ENCODE results near the gene DNLZ.

The DNLZ gene

DNA sequence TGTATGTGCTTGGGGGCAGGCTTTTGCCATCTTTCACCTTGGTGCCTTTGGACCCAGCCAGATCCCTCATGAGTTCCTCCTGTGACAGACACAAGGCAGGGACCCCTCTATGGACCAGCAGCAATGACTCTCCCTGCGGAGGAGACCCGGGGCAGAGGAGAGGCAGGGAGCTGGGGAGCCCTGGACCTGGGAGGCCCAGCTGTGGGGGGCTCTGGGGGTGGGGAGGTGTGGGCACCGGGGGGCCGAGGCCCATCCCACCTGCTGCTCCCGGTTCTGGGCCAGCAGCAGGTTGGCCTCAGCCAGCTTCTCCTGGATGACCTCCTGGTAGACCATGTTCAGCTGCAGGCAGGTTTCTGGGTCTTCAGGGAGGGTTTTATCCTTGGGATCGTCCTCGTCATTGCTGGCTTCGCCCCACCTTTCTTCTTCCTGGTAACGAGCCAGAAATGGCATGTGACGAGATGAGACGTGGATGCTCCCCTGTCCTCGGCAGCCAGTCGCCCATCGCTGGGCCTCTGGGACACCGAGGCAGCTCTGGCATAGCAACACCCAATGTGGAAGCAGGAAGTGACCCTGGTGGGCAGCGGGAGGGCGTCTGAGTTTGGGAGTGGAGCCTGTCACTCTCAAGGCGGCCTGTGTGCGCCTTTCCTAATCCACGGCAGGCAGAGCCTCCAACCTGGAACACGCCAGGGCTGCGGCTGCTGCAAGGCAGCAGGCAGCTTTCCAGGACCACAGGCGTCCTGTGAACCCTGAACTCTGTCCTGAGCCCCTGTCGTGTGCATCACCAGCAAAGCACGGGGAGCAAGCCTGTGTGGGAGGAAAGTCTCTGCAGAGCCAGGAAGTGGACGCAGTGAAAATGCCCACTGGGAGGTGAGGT lies 32.0 kb upstream of the DNLZ start:
- no peak for DNase-seq (ENCODE audit: low read depth)

DNA sequence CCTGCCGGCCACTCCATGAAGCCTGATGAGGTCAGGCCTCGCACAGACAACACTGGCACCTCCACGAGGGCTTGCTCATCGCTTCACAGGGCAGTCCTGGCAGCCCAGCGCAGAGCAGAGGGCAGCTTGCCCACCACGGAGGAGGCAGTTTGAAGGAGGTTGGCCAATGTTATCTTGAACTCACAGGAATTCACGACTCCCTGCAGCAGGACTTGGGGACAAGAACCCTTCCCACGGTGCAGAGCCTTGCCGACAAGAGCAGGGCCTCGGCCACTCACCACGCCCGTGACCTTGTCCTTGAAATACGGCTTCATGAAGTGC lies 31.4 kb upstream of the DNLZ start:
- no peak for DNase-seq (ENCODE audit: low read depth)

- DNase-seq (ENCODE audit: low read depth): no peak
Observed at GRCh38 chr9:136394312-136395019, 30.9 kb upstream of the DNLZ start.

GRCh38 chr9:136393531-136393930 lies 30.0 kb upstream of the DNLZ start:
- no peak for DNase-seq (ENCODE audit: low read depth)

DNA sequence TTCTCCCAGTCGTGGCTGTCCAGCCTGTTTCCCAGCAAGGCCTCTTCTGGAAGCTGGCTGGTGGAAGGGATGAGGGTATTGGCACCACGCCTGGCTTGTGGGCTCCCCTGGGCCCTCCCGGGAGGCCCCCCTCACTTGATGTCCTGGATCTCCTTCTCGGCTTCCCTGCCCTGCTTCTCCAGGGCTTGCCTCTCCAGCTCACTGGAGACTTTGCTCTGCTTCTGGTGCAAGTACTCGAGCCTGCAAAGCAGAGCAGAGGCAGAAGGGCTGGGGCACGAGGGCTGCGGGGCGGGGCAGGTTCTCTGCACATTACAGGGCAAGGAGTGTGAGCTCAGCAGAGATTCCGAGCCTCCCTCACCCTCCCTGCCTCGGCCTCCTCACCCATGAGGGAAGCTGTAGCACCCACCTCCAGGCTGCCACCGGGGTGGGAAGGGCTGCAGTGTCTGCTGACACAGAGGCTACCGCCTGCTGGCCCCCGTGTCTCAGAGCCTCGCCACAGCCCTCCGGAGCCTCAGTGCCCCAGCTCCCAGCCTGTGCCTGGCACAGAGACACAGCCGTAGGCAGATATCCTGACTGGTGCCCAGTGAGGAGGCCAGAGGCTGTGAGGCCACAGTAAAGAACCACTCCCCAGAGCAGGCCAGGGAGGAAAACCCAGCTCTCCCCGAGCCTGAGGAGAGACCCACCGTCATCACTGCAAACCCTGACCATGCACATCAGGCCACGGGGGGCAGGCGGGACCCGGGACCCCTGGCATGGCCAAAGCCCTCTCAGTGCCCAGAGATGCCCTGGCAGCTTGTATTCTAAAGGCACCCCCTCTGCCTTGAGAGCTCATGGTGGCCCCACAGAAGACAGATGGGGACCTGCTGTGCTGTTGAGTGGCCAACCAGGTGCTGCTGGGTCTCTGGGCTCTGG lies 29.2 kb upstream of the DNLZ start:
- DNase-seq (ENCODE audit: low read depth): no peak

- DNase-seq (ENCODE audit: low read depth): no peak
Observed at GRCh38 chr9:136391737-136392537, 28.4 kb upstream of the DNLZ start.

GRCh38 chr9:136389396-136389795 lies 25.9 kb upstream of the DNLZ start:
- DNase-seq (ENCODE audit: low read depth): no peak

DNA sequence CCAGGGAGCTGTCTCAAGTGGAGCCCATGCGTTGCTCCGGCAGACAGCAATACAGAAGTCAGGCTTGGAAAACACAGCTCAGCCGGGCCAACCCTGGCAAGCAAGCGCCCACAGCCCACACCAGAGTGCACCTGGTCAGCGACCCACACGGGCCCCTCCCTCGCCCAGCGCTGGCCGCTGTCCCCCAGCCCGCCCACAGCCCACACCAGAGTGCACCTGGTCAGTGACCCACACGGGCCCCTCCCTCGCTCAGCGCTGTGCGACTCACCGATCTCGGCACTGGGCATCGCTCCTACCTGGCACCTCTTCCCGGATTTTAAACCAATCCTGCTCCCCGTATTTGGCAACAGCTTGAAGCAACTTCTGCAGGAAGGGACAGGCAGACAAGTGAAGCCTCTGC lies 23.7 kb upstream of the DNLZ start:
- no peak for DNase-seq (ENCODE audit: low read depth)

DNA sequence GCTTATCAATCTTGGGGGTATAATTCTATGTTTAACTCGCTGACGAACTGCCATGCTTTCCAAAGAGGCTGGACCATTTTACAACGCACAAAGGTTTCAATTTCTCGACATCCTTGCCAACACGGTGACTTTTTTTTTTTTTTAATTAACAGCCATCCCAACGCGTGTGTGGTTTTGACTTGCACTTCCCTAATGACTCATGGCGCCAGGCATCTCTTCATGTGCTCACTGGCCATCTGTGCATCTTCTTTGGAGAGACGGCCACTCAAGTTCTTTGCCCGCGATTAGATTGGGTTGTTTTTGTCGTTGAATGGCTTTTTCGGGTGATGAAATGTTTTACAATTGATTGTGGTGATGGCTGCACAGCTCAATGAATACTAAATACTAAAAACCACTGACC lies 22.5 kb upstream of the DNLZ start:
- DNase-seq (ENCODE audit: low read depth): no peak

- no peak for DNase-seq (ENCODE audit: low read depth)
Observed at GRCh38 chr9:136385015-136385414, 21.5 kb upstream of the DNLZ start.

- DNase-seq (ENCODE audit: low read depth): no peak
Observed at GRCh38 chr9:136383436-136383835, 19.9 kb upstream of the DNLZ start.

DNA sequence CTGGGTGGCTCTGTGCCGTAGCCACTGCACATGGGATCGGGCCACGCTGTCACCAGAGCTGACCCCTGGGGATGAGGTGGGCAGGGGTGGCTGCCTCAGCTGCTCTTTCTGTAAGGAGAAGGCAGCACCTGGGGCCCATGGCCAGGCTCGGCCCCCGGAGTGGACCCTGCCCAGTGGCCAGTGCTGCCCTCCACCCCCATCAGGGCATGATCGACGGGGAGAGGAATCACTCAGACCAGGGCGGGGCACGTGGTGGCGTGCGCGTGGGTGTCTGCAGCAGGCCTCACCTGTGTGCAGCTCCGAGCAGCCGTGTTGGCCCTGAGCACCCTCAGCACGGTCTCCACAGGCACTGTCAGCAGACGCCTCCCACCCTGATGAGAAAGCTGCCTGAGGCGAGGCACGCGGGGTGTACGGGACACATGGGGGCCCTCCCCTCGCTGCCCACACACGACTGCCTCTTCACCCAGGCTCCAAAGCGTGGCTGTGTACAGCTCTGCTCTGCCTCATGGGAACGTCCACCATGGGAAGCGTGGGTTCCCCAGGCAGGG lies 18.5 kb upstream of the DNLZ start:
- no peak for DNase-seq (ENCODE audit: low read depth)

DNA sequence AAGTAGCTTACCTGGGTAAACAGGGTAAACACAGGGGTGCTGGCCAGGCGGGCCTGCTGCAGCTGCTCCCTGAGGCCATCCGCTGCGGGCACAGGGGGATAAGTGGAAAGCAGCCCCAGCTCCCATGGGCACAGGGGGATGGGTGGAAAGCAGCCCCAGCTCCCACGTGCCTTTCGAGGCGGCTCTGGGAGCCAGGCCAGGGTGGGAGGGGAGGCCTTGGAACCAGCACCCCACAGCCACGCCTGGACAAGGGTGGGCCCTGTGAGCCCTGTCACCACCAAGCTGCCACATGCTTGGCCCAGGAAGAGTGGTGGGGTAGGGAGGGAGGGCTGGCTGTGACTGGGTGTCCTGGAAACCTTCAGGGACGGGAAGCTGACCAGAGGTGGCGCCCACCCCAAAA lies 17.8 kb upstream of the DNLZ start:
- no peak for DNase-seq (ENCODE audit: low read depth)

DNA sequence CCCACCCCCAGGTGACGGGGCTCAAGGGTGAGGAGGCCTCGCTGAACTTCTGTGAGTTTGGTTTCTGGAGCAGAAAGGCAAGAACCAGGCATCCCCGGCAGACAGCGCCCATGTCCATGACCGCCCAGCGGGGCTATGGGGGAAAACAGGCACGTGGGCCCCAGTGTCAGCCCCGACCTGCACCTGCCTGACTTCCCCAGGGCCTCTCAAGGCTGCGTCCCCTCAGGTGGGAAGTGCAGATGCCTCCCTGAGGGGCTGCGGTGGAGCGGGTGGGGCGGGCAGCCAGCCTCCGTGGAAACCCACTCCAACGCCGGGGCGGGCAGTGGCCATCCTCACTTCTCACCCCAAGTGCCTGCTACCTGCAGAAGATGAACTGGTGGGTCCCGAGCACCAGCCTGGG lies 16.8 kb upstream of the DNLZ start:
- no peak for DNase-seq (ENCODE audit: low read depth)

- no peak for DNase-seq (ENCODE audit: low read depth)
Observed at GRCh38 chr9:136379891-136380290, 16.3 kb upstream of the DNLZ start.

GRCh38 chr9:136379401-136379800 lies 15.9 kb upstream of the DNLZ start:
- DNase-seq (ENCODE audit: low read depth): no peak

DNA sequence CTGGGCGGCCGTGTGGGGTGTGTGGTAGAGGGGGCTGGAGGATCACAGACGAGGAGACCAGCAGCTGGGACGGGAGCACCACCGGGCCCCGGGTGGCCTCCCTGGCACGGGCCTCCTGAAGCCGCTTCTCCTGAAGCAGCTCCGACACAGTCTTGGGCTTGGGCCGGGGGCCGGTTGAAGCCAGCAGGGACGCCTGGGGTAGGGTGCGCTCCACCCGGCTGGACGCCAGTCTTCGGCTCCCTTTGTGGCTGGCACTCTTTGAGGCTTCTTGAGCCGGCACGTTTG lies 15.4 kb upstream of the DNLZ start:
- no peak for DNase-seq (ENCODE audit: low read depth)

DNA sequence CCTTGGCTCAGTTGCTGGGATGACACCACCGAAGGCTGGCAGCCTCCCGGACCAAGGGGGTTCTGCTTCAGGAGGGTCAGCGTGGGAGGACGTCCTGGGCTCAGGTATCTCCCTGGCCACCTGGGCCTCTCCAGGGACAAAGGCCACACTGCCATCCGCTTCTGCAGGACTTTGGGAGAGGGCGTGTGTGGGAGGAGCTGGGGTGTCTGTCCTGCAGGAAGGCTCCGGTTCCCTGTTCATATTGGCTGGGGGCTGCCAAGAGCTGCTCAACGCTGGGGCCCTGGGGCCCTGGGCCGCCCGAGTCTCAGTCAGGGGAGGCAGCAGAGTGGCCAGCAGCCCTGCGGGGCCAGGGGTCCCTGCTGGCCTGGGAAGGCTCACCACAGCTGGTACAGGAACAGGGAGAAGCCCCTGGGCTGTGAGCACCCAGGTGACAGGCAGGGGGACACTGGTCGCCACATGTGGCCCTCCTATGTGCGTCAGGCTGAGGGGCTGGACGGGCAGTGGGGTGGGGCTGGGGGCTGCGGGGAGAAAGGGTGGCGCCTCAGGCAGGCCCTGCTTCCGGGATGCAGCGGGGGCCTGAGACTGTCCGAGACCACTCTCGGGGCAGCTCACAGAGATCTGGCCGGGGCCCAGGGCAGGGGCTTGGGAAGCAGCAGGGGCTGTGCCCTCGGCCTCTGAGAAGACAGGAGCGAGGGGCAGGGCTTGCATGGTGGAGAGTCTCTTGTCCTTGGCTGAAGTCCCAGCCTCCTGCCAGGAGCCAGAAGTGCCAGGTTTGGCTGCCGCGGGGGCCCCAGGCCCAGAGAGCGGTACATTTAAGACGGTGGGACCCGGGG lies 14.8 kb upstream of the DNLZ start:
- no peak for DNase-seq (ENCODE audit: low read depth)

GRCh38 chr9:136377341-136378169 lies 14.0 kb upstream of the DNLZ start:
- DNase-seq (ENCODE audit: low read depth): no peak

GRCh38 chr9:136376457-136376856 lies 12.9 kb upstream of the DNLZ start:
- DNase-seq (ENCODE audit: low read depth): no peak

All from HS-5 (cell line).